CD4-positive, alpha-beta T cell treated with Interferon alpha-2 for 1 hour (primary cell): ENCODE data around the gene FXR2.

ENCODE experiments used
- DNase-seq, 2 donors: peaks; one replicate each; pipeline ENCODE4 v3.0.0-alpha.2; 2020 to 2022

Gene FXR2

GRCh38 chr17:7587420-7588151 is 27.1 kb downstream of the FXR2 start:
- DNase-seq = no peak

GRCh38 chr17:7586673-7587419 is 27.9 kb downstream of the FXR2 start:
- no peak for DNase-seq

- DNase-seq = peak; percentile 96 to 97
These were observed 31.2 kb downstream of the FXR2 start, which contains the start of gene MPDU1 for GRCh38 chr17:7583253-7584109. TSS of gene MPDU1 (plus strand) at chr17:7583852. CDS start at chr17:7583863, 11 bp downstream.

GRCh38 chr17:7582396-7583252 is 32.1 kb downstream of the FXR2 start:
- no peak for DNase-seq

- no peak for DNase-seq
These were observed 33.8 kb downstream of the FXR2 start for GRCh38 chr17:7580604-7581575.

- peak; percentile 30 to 55 for DNase-seq
These were observed 34.7 kb downstream of the FXR2 start for GRCh38 chr17:7579834-7580603.

- DNase-seq = peak; percentile 70 to 84
These were observed 35.5 kb downstream of the FXR2 start, which contains the start of gene CD68 for GRCh38 chr17:7579001-7579833. TSS of gene CD68 (plus strand) at chr17:7579638. CDS start at chr17:7579678, 40 bp downstream.

GRCh38 chr17:7577327-7578199 is 37.1 kb downstream of the FXR2 start:
- no peak for DNase-seq

GRCh38 chr17:7576432-7576937 is 38.2 kb downstream of the FXR2 start:
- DNase-seq = no peak

GRCh38 chr17:7575959-7576358 is 38.7 kb downstream of the FXR2 start:
- no peak for DNase-seq

GRCh38 chr17:7575481-7575883 is 39.2 kb downstream of the FXR2 start:
- DNase-seq = no peak

- DNase-seq = no peak
These were observed 40.3 kb downstream of the FXR2 start for GRCh38 chr17:7574176-7574953.

GRCh38 chr17:7573324-7574080 is 41.2 kb downstream of the FXR2 start:
- peak; percentile 94 to 95 for DNase-seq

GRCh38 chr17:7572588-7573323 is 41.9 kb downstream of the FXR2 start:
- DNase-seq = peak; percentile 100

GRCh38 chr17:7572338-7572587 is 42.4 kb downstream of the FXR2 start:
- DNase-seq = no peak

GRCh38 chr17:7570351-7570750 is 44.3 kb downstream of the FXR2 start:
- no peak for DNase-seq
